OCI-LY3 (cell line): ENCODE results near the gene KCTD16.

Experiments used
- EZH2phosphoT487 ChIP-seq: fragments of 200-600 bp; shearing (Covaris generic); IDR thresholded peaks from 2 replicates; pipeline ENCODE4 v1.6.1; 2018; ENCODE audit warnings: antibody characterized with exemption, mixed run types, low read depth
- TF ChIP-seq, protein P1 (sequence below): fragments of 200-600, 300-600 bp; sonication (generic); IDR thresholded peaks from 2 replicates; pipeline ENCODE4 v1.5.1; 2014; ENCODE audit warnings: antibody characterized with exemption, low read length, low read depth

- TF ChIP-seq, protein P1, sequence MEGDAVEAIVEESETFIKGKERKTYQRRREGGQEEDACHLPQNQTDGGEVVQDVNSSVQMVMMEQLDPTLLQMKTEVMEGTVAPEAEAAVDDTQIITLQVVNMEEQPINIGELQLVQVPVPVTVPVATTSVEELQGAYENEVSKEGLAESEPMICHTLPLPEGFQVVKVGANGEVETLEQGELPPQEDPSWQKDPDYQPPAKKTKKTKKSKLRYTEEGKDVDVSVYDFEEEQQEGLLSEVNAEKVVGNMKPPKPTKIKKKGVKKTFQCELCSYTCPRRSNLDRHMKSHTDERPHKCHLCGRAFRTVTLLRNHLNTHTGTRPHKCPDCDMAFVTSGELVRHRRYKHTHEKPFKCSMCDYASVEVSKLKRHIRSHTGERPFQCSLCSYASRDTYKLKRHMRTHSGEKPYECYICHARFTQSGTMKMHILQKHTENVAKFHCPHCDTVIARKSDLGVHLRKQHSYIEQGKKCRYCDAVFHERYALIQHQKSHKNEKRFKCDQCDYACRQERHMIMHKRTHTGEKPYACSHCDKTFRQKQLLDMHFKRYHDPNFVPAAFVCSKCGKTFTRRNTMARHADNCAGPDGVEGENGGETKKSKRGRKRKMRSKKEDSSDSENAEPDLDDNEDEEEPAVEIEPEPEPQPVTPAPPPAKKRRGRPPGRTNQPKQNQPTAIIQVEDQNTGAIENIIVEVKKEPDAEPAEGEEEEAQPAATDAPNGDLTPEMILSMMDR = no peak
- no peak for TF ChIP-seq EZH2phosphoT487
Observed at GRCh38 chr5:144254552-144254951, 83.9 kb downstream of the KCTD16 start.
